Fibroblast of skin of left biceps (primary cell): ENCODE data around the gene MARCHF2.
A peak's percentile ranks its signal among the peaks of the same experiment; 100 is the strongest.

Experiments used
- DNase-seq, 2 experiments: peaks; one replicate each; pipeline ENCODE4 v3.0.0-alpha.2; 2013; ENCODE audit warnings: low read depth in 2 of 2

Gene MARCHF2

GRCh38 chr19:8453616-8454015 is 40.5 kb downstream of the MARCHF2 start:
- no peak for DNase-seq

- DNase-seq, result no peak
These were observed 41.1 kb downstream of the MARCHF2 start for GRCh38 chr19:8454218-8454617.

GRCh38 chr19:8455018-8455417 is 41.9 kb downstream of the MARCHF2 start:
- DNase-seq, result no peak

- no peak for DNase-seq
These were observed 43.0 kb downstream of the MARCHF2 start for GRCh38 chr19:8456064-8456463.

GRCh38 chr19:8457209-8457608 is 44.1 kb downstream of the MARCHF2 start:
- no peak for DNase-seq

- DNase-seq, result no peak
These were observed 44.7 kb downstream of the MARCHF2 start for GRCh38 chr19:8457827-8458226.

- DNase-seq, result no peak
These were observed 45.3 kb downstream of the MARCHF2 start for GRCh38 chr19:8458380-8458779.

- no peak for DNase-seq
These were observed 46.0 kb downstream of the MARCHF2 start for GRCh38 chr19:8459095-8459494.

GRCh38 chr19:8459520-8460270 is 46.6 kb downstream of the MARCHF2 start:
- DNase-seq, result no peak

- no peak for DNase-seq
These were observed 47.6 kb downstream of the MARCHF2 start for GRCh38 chr19:8460516-8461298.

- DNase-seq, result no peak
These were observed 48.3 kb downstream of the MARCHF2 start for GRCh38 chr19:8461376-8461775.

GRCh38 chr19:8461891-8462290 is 48.8 kb downstream of the MARCHF2 start:
- no peak for DNase-seq

- DNase-seq, result no peak
These were observed 49.5 kb downstream of the MARCHF2 start for GRCh38 chr19:8462571-8462970.

GRCh38 chr19:8463365-8463764 is 50.3 kb downstream of the MARCHF2 start:
- no peak for DNase-seq

GRCh38 chr19:8466018-8466417 is 52.9 kb downstream of the MARCHF2 start:
- DNase-seq, result no peak

GRCh38 chr19:8468124-8468523 is 55.0 kb downstream of the MARCHF2 start:
- DNase-seq, result no peak

- peak; percentile 68 to 77 for DNase-seq
These were observed 55.8 kb downstream of the MARCHF2 start for GRCh38 chr19:8468761-8469373.

- no peak for DNase-seq
These were observed 56.7 kb downstream of the MARCHF2 start for GRCh38 chr19:8469613-8470368.

GRCh38 chr19:8473648-8474476 is 60.8 kb downstream of the MARCHF2 start:
- DNase-seq, result no peak

GRCh38 chr19:8475005-8475404 is 61.9 kb downstream of the MARCHF2 start:
- no peak for DNase-seq

GRCh38 chr19:8476524-8476923 is 63.4 kb downstream of the MARCHF2 start:
- DNase-seq, result no peak
